Stimulated activated CD8-positive, alpha-beta memory T cell treated with anti-CD3 and anti-CD28 coated beads, Interleukin-12 subunit alpha, Interleukin-12 subunit beta, amount 100 ng/mL, for 24 hours (primary cell): ENCODE data around the gene WDR87.
"Not testable (repeated sequence)": the region's sequence is repeated elsewhere in the genome, so short reads cannot be mapped to it uniquely, and the experiment has no call there.

Source experiments
- DNase-seq: peaks from one replicate; pipeline ENCODE4 v3.0.0-alpha.2; 2020; ENCODE audit errors: extremely low read depth

WDR87 gene

GRCh38 chr19:37877147-37877546 lies 29.2 kb downstream of the WDR87 start:
- no peak for DNase-seq

GRCh38 chr19:37876032-37876431 lies 30.4 kb downstream of the WDR87 start:
- DNase-seq = no peak

- DNase-seq = no peak
Observed at GRCh38 chr19:37874784-37875183, 31.6 kb downstream of the WDR87 start.

- DNase-seq = no peak
Observed at GRCh38 chr19:37872383-37872782, 34.0 kb downstream of the WDR87 start.

GRCh38 chr19:37869766-37870340 lies 36.5 kb downstream of the WDR87 start:
- no peak for DNase-seq

- DNase-seq = no peak
Observed at GRCh38 chr19:37867831-37868230, 38.6 kb downstream of the WDR87 start.

GRCh38 chr19:37865930-37866329 lies 40.5 kb downstream of the WDR87 start:
- DNase-seq = not testable (repeated sequence)

- DNase-seq = no peak
Observed at GRCh38 chr19:37864501-37864900, 41.9 kb downstream of the WDR87 start.

- peak; percentile 0 for DNase-seq
Observed at GRCh38 chr19:37855098-37855497, 51.3 kb downstream of the WDR87 start.

GRCh38 chr19:37845932-37846331 lies 60.5 kb downstream of the WDR87 start:
- no peak for DNase-seq
